Measurements from ENCODE around the gene FAM120A. TPM values are rescaled to one million over a fixed set of nuclear protein-coding genes. Genes with fewer than 3 reads are reported as not detected.
A peak's percentile ranks its signal among the peaks of the same experiment; 100 is the strongest.

Gene FAM120A
- total and polyA plus RNA-seq, 9 of the 15 experiments (the other 6 are each of a cell fraction or from before 2014, with no cell fraction given), result 8.7 to 71.0 (median 42.2) TPM

DNA sequence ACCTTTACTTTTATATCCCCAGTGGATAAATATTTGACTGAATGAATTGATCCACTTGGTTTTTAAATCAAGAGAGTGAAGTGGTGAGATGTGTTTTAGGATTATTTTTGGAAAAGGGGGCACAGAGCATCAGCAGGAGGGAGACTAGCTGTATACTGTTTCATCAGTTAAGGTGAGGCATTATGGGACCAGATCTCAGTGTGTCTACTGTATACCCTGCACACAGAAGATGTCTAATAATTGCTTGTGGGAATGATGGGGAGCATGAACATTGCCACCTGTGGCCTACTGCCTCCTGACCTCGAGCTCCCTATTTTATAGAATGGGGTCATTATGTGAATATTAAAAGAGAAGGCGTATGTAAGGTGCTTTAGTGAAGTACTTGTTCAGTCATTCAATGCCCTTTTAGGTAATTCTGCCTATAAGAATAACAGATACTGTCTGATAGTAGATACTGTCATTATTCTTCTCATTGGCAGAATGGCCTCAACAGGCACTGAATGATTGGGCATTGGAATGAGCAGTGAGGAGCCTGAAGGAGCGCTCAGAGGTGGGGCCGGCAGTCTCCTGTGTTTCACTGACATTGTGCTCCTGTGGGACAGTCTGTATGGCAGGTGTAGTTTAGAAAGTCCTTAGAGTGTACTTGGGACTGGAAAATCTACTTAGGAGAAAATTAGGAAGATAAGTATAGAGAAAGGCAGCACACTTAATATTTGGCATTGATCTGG is 49.2 kb downstream of the FAM120A start:
- peaks cover 2 to 3% of the 10 kb centered on the region in 2 experiments; a peak in 2 of 5 replicates for H3K4me1 ChIP-seq (replicated peaks in 1 of 2; ENCODE audit: control insufficient read depth in 2 of 2, insufficient read depth in 2 of 2, low read length in 2 of 2)
- H3K9ac ChIP-seq (ENCODE audit: insufficient read depth in 1 of 2, low read depth in 2 of 2, low read length in 2 of 2), result no peak overlapping the region
- WGBS (ENCODE audit: insufficient coverage, low coverage, missing lambda C conversion rate), result 83% methylated on average over 4 of the region's 4 CpGs
- FAIRE-seq (no peak), DNase-seq (ENCODE audit: extremely low read depth in 1 of 4, low spot score in 3 of 4) (no peak), ATAC-seq (no peak)
- H3K4me2 ChIP-seq (ENCODE audit: insufficient read depth, low read length), result peak overlapping the region; percentile 38
- POLR2A ChIA-PET, result no interaction called here
- peaks cover 92% of the 10 kb centered on the region for H3K36me3 ChIP-seq (ENCODE audit: control insufficient read depth, insufficient read depth, low read length)
- in situ Hi-C loops (cut with MboI), result no loop called here
- intact Hi-C loops (cut with micrococcal nuclease), result no loop called here
- 0 out of 2 replicates have a peak, but pooled peaks cover 4% of the 10 kb centered on the region for H4K20me1 ChIP-seq (replicated peaks; ENCODE audit: control insufficient read depth, insufficient read depth, low read length)
- H3K4me3 ChIP-seq, result no peak overlapping the region
- BruUV-seq (replicated peaks), result no TSS peak
- H3K9me1 ChIP-seq (ENCODE audit: control insufficient read depth, insufficient read depth, low read length), result peaks cover 4% of the 10 kb centered on the region
- no peak overlapping the region for H2AFZ ChIP-seq (ENCODE audit: low read depth, low read length)
- CTCF ChIA-PET (ENCODE audit: low intra/inter-chr PET ratio), result no interaction called here
- no peaks in the 10 kb centered on the region for H3K9me3 ChIP-seq (replicated peaks; ENCODE audit: control insufficient read depth, insufficient read depth, low read depth, low read length)
- H3K27me3 ChIP-seq (ENCODE audit: control insufficient read depth in 2 of 2, insufficient read depth in 2 of 2, low read length in 2 of 2), result no peaks in the 10 kb centered on the region
- peak overlapping the region; percentile 40; the same call in 1 of the 3 replicates for H3K27ac ChIP-seq (ENCODE audit: extremely low read depth, low read depth, low read length)
- TF ChIP-seq NR3C1 (CRISPR knock-in tag; IDR thresholded peaks at IDR 0.05) (no peak), ZKSCAN8 (CRISPR knock-in tag; IDR thresholded peaks at IDR 0.05) (peak; percentile 86)
- H3K79me2 ChIP-seq (ENCODE audit: control insufficient read depth, insufficient read depth, low read length), result peaks cover 51% of the 10 kb centered on the region

DNA sequence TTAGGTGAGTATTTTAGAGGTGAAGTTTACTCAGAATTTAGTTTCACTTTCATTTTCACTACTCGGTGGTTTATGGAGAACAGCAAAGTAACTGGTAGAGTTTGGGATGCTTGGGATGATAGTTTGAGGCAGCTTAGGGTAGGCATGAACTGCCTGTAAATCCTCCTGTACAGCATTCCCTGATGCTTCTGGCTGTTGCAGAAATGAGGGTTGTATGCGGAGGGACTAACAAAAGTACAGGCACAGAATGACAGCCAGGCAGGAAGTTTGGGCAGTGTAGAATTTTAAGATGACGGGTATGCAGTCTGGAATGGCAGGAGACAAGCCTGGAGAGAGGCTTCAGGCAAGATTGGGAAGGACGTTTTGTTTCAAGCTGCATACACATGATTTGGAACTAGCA is 49.9 kb downstream of the FAM120A start:
- H4K20me1 ChIP-seq (replicated peaks; ENCODE audit: control insufficient read depth, insufficient read depth, low read length), result 0 out of 2 replicates have a peak, but pooled peaks cover 2% of the 10 kb centered on the region
- ChIA-PET POLR2A (no interaction called here), CTCF (ENCODE audit: low intra/inter-chr PET ratio) (no interaction called here)
- H3K4me3 ChIP-seq, result no peak overlapping the region
- no peak overlapping the region for H2AFZ ChIP-seq (ENCODE audit: low read depth, low read length)
- DNase-seq (ENCODE audit: extremely low read depth in 1 of 4, low spot score in 3 of 4), result no peak
- H3K4me1 ChIP-seq (replicated peaks in 1 of 2; ENCODE audit: control insufficient read depth in 2 of 2, insufficient read depth in 2 of 2, low read length in 2 of 2), result peaks cover 2 to 3% of the 10 kb centered on the region in 2 experiments; a peak in 2 of 5 replicates
- TF ChIP-seq ZNF584 (CRISPR knock-in tag; IDR thresholded peaks at IDR 0.05; ENCODE audit: low read depth) (no peak), ZKSCAN8 (CRISPR knock-in tag; IDR thresholded peaks at IDR 0.05) (no peak), FOXM1 (IDR thresholded peaks at IDR 0.05; ENCODE audit: low read depth) (peak; percentile 19; the same call in 1 of the 2 replicates), FOXM1 (CRISPR knock-in tag; IDR thresholded peaks at IDR 0.05; ENCODE audit: low read depth) (no peak), ERF (CRISPR knock-in tag; IDR thresholded peaks at IDR 0.05) (no peak)
- no TSS peak for BruUV-seq (replicated peaks)
- intact Hi-C loops (cut with micrococcal nuclease) (no loop called here), in situ Hi-C loops (cut with MboI) (no loop called here)
- ATAC-seq, result no peak
- WGBS (ENCODE audit: insufficient coverage, low coverage, missing lambda C conversion rate), result 68% methylated on average over 4 of the region's 4 CpGs
- peaks cover 2% of the 10 kb centered on the region for H3K9me1 ChIP-seq (ENCODE audit: control insufficient read depth, insufficient read depth, low read length)
- H3K9ac ChIP-seq (ENCODE audit: insufficient read depth in 1 of 2, low read depth in 2 of 2, low read length in 2 of 2), result no peak overlapping the region
- peak overlapping the region; percentile 40; the same call in 1 of the 3 replicates for H3K27ac ChIP-seq (ENCODE audit: extremely low read depth, low read depth, low read length)
- peaks cover 58% of the 10 kb centered on the region for H3K79me2 ChIP-seq (ENCODE audit: control insufficient read depth, insufficient read depth, low read length)
- H3K36me3 ChIP-seq (ENCODE audit: control insufficient read depth, insufficient read depth, low read length), result peaks cover 88% of the 10 kb centered on the region
- peak; percentile 54 for FAIRE-seq
- H3K9me3 ChIP-seq (replicated peaks; ENCODE audit: control insufficient read depth, insufficient read depth, low read depth, low read length), result no peaks in the 10 kb centered on the region
- no peaks in the 10 kb centered on the region for H3K27me3 ChIP-seq (ENCODE audit: control insufficient read depth in 2 of 2, insufficient read depth in 2 of 2, low read length in 2 of 2)
- peak overlapping the region; percentile 41 for H3K4me2 ChIP-seq (ENCODE audit: insufficient read depth, low read length)
